ENCODE measurements around the gene ZNF407.

DNA sequence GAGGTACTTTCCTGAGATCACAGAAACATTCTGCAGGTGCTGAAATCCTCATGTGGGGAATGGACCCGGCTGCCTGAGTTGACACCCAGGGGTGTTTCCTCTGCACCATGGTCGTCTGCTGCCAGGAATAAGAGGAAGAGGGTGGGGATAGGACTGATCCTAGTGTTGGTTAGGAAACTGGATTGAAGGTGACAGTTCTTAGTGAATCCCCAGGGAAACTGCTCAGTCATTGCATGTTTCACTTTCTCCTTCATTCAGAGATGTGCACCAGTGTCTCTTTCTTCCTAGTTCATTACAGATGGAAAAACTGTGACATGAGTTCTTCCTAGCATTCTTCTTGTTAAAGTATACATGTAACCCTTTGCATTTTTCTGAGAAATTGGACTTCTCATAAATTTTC is 317.0 kb downstream of the ZNF407 start:
- TF ChIP-seq, protein P1, sequence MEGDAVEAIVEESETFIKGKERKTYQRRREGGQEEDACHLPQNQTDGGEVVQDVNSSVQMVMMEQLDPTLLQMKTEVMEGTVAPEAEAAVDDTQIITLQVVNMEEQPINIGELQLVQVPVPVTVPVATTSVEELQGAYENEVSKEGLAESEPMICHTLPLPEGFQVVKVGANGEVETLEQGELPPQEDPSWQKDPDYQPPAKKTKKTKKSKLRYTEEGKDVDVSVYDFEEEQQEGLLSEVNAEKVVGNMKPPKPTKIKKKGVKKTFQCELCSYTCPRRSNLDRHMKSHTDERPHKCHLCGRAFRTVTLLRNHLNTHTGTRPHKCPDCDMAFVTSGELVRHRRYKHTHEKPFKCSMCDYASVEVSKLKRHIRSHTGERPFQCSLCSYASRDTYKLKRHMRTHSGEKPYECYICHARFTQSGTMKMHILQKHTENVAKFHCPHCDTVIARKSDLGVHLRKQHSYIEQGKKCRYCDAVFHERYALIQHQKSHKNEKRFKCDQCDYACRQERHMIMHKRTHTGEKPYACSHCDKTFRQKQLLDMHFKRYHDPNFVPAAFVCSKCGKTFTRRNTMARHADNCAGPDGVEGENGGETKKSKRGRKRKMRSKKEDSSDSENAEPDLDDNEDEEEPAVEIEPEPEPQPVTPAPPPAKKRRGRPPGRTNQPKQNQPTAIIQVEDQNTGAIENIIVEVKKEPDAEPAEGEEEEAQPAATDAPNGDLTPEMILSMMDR (IDR thresholded peaks at IDR 0.05; ENCODE audit: low read length) = no peak
- TF ChIP-seq EZH2phosphoT487 (IDR thresholded peaks at IDR 0.05; ENCODE audit: low read length) = no peak

Data from MM.1S (cell line).